HG03342 (cell line): ENCODE results near the gene CAMK2A.

ENCODE experiments used
- ATAC-seq: cut with Tn5 transposase; IDR thresholded peaks from one replicate; pipeline ENCODE4 v1.9.1; 2021; ENCODE audit warnings: mild to moderate bottlenecking, moderate library complexity; ENCODE audit not compliant: unreplicated experiment

Gene CAMK2A

DNA sequence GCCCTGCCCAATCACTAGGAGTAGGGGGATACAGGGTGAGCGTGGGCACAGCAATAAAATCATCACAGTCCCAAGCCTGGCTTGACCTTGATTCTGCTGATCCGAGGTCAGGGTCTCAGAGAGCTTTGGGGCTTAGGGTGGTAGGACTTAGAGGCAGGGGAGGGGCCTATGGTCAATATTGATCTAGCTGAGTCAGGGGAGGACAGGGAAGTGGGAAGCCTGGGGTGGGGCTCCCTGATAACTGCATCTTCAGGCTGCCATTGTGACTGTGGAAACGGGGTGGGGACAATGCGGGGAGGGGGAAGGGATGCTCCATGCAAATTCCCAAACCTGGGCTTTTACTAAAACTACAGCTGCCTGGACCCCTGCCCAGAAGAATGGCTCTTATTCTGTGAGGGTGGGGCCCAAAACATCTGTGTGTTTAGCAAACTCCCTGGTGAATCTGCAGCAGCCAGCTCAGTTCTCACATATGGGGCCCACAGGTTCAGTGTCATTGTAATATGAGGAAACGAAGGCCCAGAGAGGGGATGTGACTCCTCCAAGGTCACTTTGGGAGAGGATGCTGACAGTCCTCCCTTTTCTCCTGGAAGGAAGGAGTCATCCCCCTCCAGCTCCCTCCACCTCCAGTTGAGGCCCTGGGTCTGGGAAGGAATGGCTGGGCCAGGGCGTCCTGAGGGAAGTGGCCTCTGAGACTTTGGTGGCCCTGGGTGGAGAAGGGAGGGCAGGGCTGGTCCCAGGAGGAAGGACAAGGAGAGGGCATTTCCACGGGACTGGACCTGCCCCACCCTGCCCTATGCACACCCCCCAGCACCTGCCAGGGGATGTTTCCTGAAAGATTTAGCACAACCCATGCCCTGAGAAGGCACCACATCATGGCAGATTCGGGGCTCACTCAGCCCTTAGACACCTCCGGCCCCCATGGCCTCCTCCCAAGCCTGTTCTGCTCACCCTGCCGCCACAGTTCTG lies 73.3 kb downstream of the CAMK2A start:
- ATAC-seq: no peak

DNA sequence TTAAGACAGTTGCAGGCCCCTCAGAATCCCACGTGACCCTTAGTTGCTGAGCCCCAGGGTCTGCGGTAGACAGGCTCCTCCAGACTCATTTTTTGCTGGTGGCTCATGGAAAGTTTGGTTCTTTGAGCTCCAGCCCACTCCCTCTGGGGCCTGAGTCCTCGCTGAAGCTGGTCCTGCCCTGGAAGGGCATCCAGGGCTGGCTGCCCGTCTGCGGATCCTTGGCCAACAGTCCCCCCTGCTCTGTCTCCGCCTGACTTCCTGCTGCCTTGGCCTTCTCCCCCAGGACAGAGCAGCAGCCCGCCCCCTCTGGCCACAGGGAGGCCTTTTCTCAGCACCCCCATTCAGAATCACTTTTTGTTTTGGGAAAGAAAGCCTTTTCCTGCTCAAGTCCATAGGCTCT lies 75.3 kb downstream of the CAMK2A start:
- no peak for ATAC-seq

DNA sequence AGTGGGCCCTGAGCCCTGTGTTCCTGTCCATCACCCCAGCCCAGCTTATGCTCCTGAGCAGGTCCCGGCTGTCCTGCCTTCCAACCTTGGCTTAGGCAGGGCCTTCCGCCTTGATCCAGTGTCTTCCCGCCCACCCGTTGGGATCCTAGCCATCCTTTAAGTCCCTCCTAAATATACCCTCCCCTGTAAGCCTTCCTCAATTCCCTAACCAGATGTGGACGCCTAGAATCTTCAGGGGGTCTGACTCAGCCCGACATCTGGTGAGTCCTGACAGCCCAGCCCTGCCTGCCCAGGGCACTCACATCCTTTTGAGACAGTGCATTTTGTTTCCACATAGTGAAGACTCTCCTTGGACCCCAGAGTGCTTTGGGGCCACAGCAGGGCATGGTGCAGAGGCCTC lies 76.0 kb downstream of the CAMK2A start:
- no peak for ATAC-seq

DNA sequence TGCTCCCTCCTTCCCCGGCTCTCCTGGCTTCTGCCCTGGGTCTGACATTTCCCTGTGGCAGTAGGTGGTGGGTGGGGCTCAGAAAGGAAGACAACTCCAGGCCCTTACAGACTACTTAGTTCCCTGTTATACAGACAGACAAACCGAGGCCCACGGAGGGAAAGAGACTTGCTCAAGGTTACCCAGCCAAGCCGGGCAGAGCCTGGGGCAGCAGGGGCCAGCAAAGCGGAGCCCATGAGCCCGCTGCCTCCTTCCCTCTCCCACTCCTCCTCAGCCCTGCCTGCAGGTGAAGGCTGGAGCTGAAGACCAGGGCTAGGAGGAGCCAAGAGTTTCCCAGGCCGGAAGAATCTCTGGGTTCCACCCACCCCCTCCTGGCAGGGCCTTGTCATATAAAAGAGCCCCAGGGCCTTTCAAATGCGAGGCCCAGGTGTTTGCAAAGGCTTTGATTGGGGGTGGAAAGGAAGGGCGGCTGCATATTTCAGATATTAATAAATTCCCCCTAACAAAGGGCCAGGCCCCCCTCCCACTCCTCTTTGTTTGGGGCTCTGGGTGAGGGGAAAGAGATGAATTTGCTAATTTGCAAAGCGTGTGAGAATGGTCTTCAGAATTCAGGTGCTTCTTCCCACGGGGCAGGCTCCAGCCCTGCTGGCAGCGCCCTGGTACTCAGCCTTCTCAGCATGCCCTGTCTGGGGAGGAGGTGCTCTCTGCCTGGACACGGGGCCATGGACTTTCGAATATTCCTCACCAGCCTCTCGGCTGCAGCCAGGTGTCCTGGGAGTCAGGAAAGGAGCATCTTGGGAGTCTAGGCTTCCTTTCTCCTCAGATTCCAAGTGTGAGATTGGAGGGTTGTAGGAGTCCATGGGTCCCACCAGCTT lies 78.2 kb downstream of the CAMK2A start:
- no peak for ATAC-seq

DNA sequence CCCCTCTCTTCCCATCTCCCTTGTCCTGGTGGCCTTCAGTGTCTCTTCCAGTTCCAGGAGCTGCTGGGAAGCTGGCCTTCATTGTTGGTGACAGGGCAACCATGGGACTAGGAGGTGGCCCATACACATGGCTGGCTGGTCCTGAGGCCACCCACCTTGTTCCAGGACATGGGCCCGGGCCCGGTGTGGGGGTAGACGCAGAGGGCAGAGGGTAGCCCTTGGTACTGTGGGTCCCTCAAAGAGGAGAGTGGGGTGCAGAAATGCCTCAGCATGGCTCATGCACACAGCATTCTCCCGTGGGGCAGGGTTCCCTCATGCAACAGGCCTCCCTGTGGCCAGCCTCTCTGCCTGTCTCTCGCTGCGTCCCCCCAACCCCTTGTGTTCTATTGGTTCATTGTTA lies 78.9 kb downstream of the CAMK2A start:
- ATAC-seq: no peak

DNA sequence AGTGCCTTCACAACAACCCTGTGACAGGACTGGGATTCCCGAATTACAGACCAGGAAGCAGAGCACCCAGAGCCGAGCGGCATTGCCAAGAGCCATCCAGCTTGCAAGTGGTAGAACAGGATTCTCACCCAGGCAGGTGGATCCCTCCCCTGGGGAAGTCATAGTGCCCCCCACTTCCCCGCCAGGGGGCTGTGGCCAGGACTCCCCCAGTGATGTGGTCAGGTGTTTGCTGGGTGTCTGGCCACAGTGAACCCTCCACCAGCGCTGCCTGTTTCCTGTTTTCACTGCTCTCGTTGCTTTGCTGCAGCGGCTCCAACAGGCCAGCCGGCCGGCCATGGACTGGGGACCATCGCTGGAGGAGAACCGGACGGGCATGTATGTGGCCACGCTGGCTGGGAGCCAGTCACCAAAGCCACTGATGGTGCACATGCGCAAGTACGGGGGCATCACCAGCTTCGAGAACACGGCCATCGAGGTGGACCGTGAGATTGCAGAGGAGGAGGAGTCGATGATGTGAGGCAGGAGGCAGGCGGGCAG lies 80.4 kb downstream of the CAMK2A start:
- no peak for ATAC-seq

DNA sequence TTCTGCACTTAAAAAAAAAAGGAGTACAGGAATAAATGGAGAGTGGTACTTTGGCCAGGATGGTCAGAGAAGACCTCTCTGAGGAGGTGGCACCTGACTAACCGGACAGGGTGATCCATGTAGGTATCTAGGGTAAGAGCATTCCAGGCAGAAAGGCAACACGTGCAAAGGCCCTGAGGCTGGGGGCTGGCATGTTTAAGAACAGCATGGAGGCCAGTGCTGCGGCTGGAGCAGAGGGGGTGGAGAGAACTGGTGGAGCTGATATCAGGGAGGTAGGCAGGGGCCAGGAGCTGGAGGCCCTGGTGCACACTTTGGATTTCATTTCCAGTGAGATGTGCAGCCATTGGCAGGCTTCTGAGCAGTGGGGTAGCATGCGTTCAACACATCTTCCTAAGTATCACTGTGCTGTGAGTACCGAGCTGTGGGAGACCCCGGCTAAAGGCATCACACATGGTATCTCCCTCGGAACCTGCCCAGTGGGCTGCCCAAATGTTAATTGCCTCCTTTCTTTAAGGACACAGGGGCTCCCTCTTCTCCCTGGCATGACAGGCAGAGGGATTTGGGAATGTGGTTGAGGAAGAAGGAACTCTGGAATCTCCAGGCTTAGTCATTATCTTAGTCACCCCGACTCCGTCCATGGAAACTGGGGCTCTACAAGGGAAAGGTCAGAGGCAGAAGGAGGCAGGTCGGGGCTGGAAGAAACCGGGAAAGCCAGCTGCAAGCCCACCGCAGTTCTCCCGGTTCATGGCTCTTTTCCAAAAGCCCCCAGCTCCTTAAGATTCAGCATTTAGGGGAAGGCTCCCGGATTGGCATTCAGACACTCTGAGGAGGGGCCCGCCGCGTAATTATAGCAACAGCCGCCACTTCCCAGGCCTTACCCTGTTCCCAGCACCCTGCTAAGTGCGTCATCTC lies 81.1 kb downstream of the CAMK2A start:
- ATAC-seq: no peak

DNA sequence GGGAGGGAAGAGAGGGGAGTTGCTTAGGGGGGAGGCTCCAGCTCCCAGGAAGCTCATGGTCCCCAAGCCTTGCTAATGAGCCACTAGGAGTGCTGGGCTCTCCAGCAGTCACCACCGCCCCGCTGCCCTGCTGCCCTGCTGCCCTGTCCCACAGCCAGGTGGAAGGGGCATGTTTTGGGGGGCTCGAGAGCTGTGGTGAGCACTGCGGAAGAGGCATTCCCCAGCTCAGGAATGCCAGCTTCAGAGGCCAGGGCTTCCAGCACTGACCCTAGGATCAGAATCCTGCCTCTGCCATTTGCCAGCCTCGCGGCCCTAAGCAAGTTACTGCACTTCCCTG lies 82.8 kb downstream of the CAMK2A start:
- no peak for ATAC-seq

DNA sequence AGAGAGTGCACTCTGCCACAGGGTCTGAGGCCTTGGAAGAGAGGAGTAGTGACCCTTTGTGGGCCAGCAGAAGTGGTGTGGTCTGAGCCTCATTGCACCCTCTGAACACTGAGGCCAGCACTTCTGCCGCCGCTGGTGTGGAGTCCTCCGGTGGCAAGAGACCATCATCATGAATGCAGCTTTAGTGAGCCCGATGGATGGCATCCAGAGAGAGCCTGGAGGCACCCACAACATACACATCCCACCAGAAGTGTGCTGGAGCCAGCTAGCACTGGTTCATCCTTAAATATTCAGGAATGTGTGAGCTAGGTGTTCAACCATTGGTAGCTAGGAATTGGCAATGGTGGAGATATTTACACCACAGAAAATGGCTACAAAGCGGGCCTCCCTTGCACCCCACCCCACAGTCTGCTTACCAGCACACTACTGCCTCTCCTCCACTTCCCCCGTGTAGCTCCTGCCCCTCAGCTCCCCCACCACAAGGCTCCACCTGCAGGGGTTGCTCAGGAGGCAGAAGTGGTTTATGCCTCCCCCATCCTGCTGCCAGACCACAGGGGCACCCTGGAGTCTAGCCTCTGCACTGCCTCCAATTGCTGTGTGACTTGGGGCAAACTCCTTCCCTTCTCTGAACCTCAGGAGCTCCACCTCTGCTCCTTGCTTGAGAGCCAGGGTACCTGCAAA lies 83.3 kb downstream of the CAMK2A start:
- no peak for ATAC-seq

DNA sequence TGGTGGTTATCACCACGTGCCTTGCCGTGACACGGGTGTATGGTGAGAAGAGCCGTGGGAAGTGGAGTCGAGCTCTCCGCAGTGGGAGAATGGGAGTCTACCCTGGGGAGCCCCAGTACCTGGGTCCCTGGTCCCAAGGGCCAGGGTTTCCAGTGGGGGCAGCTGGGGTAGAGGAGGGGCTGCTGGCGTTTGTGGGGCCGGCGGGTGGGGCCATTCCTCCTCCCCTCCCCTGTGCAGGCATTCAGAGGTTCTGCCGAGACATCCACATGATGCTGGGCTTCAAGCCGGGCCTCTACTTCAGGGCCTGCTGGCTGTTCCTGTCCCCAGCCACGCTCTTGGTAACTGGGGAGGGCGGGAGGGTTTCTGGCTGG lies 85.0 kb downstream of the CAMK2A start:
- no peak for ATAC-seq

DNA sequence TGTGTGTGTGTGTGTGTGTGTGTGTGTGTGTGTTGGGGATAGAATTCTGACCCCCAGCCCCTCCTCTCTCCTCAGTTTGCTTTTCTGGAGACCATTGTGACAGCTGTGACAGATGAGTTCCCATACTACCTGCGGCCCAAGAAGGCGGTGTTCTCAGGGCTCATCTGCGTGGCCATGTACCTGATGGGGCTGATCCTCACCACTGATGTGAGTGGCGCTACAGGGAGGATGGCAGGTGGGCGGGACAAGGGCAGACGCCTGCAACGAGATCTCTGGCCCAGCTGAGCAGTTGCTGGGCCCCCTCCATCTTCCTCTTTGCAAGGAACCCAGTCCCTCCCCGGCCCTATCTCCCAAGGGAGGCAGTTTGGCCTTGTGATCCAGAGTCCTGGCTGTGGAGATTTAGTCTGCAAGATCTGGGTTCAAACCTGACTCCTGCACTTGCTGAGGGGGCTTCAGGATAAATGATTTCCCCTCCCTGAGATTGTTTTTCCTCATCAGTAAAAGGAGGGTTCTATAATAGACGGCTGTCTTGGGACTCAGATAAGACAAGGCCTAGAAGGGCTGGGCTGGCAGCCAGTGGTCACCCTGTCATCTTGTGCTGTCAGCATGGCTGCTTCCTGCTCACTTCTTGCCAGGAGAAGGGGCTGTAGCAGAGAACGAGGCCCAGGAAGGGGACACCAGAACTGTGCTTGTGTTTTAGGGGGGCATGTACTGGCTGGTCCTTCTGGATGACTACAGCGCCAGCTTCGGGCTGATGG lies 85.6 kb downstream of the CAMK2A start:
- ATAC-seq: no peak

DNA sequence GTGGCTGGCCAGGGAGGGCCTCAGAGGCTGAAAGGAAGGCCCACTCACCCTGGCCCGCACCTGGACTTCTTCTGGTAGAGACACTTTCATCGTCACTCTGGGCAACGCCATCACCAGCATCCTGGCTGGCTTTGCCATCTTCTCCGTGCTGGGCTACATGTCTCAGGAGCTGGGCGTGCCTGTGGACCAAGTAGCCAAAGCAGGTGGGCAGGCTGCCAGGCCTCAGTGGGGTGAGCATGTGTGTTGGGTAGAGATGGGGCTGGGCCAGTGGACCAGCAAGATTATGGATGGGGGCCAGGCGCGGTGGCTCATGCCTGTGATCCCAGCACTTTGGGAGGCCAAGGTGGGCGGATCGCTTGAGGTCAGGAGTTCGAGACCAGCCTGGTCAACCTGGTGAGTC lies 87.1 kb downstream of the CAMK2A start:
- no peak for ATAC-seq

DNA sequence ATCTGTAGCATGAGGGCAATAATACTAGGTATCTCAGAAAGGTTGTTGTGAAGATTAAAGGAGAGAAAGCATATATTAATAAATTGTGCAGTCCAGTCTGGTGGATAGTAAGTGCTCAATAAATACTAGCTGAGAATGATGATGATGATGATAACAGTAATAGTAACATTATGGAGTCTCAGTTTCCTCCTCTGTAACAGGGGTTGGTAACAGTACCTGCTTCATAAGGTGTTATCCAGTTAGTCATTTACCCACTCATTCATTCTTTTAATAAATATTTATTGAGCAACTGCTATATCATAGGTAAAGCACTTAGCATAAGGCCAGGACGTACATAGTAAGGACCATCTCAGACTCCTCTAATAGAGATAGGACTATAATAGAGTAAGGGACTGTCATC lies 92.1 kb downstream of the CAMK2A start:
- no peak for ATAC-seq

DNA sequence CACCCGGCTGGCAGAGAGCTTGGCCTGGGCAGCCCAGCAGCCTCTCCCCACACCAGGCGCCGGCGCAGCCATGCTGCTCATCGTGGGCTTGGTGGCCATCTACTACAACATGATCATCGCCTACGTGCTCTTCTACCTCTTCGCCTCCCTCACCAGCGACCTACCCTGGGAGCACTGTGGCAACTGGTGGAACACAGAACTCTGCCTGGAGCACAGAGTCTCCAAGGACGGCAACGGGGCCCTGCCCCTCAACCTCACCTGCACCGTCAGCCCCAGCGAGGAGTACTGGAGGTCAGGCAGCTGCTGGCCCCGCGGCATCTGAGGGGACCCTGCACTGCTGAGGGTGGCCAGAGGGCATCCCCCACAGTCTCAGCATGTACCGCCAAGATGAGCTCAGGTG lies 92.6 kb downstream of the CAMK2A start:
- no peak for ATAC-seq

DNA sequence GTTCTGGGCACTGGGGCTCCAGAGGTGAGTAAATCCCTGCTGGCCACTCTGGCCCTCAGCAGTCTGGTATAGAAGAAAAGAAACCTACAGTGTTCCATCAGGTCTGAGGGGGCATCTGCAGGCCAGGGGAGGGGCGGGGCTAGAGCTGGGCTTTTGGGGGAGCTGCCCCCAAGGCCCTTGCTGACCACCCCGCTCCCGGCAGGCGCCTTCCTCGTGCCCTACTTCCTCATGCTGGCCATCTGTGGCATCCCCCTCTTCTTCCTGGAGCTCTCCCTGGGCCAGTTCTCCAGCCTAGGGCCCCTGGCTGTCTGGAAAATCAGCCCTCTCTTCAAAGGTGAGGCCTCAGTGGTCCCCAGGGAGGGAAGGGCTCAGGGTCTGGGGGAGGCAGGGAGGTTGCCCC lies 93.1 kb downstream of the CAMK2A start:
- no peak for ATAC-seq

DNA sequence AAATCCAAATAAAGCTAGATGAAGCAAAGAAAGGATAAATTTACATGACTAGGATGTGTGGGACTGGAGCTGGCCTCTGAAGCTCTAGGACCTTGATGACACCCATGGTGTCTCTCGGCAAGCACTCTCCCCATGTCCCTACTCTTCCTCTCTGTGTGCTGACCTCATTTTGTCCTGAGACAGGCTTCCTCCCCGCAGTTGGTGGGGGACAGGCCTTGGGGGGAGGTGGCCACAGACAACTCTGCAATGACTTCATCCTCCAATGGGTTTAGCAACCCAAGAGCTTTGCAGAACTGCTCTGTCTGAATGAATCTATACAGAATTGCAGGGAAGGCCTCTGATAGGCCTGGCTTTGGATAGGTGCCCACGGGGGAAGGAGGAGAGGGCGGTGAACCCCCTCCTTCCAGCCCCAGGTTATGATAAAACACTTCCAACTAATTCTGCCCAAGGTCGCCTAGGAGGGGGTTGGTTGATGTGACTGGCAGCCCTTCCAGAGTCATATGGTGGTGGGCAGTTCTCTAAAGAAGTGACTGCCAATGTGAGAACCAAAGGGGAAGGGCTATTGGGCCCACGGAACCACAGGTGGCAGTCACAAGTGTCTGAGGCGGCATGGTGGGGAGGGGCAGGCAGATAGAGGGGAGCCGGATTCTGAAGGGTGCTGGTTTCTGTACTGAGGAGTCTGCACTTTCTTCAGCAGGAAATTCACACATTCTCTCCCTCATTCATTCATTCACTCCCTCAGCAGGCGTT lies 93.7 kb downstream of the CAMK2A start:
- ATAC-seq: no peak

DNA sequence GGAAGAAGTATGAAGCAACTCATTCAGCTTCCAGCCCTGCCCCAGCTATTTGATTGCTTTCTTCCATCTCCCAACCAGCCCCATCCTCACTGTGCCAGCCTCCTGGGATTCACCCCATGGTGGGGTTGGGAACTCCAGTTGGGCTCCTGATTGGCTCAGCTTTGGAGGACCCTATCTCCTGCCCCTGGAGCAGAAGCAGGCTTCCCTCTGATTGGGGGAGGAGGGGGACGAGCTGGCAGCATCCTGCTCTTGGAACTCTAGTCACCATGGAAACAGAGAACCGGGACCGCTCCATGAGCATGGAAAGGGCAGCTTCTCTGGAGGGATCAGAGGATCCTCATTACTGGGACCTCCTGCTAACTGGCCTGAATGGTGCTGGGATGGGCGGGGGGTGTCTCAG lies 97.1 kb downstream of the CAMK2A start:
- ATAC-seq: no peak

DNA sequence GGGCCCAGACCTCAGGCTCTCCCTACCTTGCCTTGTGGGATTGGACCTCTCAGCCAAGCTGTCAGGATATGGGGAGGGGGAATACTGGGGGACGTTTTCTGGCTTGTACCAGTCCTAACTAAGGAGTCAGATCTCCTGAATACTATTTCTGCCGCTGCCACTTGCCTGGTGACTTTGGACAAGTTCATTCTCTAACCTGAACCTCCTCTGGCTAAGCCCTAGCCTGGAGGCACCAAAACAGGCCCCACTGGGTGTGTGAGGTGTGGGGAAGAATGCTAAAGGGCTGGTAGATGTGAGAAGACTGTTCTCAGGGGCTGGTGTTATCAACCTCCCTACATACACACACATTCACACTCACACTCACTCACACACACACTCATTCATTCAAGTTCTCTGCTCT lies 98.6 kb downstream of the CAMK2A start:
- no peak for ATAC-seq

DNA sequence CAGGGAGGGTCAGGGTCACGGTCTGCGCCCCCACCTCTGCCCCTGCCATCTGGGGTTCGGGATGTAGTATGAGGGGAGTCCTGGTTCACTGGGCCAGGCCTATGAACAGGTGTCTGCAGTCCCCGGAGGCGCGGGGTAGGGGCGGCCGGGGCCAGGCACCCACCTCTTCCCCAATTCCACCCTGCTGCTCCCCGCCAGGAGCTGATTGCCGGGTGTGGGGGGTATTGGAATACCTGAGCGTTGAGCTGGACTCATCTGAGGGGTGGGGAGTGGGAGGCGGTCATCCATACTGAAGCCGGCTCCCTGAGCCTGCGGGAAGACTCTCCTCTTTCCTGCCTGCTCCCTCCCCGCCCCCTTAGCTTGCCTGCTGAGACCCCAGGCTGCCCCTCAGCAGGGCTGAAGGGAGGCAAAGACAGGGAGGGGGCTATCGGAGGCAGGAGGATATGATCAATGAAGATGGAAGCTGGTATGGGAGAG lies 99.0 kb downstream of the CAMK2A start:
- no peak for ATAC-seq
